Left cardiac atrium (tissue), 4 donors: Measurements from ENCODE around the gene RAN. TPM values are rescaled to one million over a fixed set of nuclear protein-coding genes. Genes with fewer than 3 reads are reported as not detected.

Source experiments
- ATAC-seq, 2 donors: fragments of 200-7000 bp; cut with Tn5 transposase; one replicate each; pipeline ENCODE4 v1.9.1; 2020; ENCODE audit warnings: mild to moderate bottlenecking in 2 of 2, moderate library complexity in 2 of 2
- DNase-seq: peaks from one replicate; pipeline ENCODE4 v3.0.0-alpha.2; 2020
- intact Hi-C, 2 donors: fragments of 100-400 bp; cut with DNase I; formaldehyde crosslinking; loops; one replicate each; pipeline versions ENCODE4 v1.14.1 to v1.15.1; 2022 to 2023
- long read RNA-seq: library from polyadenylated mRNA; unstranded; transcript quantifications from one replicate; pipeline ENCODE4 v2.0.0, GENCODE V29; 2021
- total RNA-seq, 2 donors: library from RNA; stranded (reverse); fragmentation: NEBNext Ultra II Directional; extraction: Animal tissue kit (Norgen Biotek cat#: 25700); gene quantifications; one replicate each; pipeline ENCODE4 v1.2.1, GENCODE V29; 2021
- donor health status: DM: no; HTN: yes; CAD: no.
- donor health status: DM: no; HTN: yes; CAD: no; lungs with severe emphysema.
- donor health status: DM: yes; HTN: yes; CAD: no.
- donor health status: Dilated cardiomyopathy.

Gene RAN
- total RNA-seq: 100 to 1,000 TPM; 306 to 467 TPM
- long read RNA-seq, transcript RAN-212 (7 exons, 2,661 nt): major isoform, 295 of 322 reads
- long read RNA-seq, transcript RAN-203 (6 exons, 2,455 nt): minor isoform, 10 of 322 reads
- long read RNA-seq, transcript RAN-202 (6 exons, 1,530 nt): minor isoform, 5 of 322 reads
- long read RNA-seq, partial matches to known transcripts: 4 of 322 reads
- long read RNA-seq, other reads (novel, unspliced or antisense): 8 of 322 reads

DNA sequence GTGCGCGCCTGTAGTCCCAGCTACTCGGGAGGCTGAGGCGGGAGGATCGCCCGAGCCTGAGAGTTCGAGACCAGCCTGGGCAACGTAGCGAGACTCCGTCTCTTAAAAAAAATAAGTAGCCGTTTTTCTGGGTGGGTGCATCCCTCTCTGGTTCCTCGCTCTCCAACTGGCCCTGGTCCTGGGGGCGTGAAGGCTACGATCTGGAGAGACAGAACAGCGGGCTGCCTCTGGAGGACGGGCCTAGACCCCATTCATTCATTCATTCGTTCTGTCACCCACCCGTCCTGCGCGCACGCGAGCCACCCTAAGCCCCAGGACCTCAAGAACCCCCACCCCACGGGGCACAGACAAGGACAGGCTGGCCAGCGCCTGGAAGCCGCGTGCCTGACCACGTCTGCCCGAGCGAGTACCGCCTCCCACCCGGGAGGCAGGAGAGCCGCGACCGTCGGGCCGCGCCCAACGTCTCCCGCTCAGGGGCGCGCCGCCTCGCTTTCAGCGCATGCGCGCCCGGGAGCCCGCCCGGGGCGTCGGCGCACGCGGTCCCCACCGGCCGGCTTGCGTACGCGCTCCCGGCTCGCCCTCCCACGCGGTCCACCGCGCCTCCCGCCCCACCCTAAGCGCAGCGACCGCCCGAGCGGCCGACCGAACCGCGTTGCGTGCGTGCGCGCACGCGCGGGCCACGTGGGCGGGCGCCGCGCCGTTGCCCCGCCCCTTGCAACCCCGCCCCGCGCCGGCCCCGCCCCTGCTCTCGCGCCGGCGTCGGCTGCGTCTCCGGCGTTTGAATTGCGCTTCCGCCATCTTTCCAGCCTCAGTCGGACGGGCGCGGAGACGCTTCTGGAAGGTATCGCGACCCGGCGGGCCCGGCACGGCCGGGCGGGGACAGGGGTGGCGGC, at the start of gene RAN:
Gene RAN, plus strand, starts transcription at position 781 of the 893 bp plus-strand sequence. CDS start 528 bp downstream, outside the sequence.
- intact Hi-C loops: loop anchor here in 1 of 2 donors (5.0 kb wide), 1 partner anchor 34 kb away; the partner anchor contains the start of gene STX2
- ATAC-seq: peak; percentile 89 to 94
- peak; percentile 95 for DNase-seq

DNA sequence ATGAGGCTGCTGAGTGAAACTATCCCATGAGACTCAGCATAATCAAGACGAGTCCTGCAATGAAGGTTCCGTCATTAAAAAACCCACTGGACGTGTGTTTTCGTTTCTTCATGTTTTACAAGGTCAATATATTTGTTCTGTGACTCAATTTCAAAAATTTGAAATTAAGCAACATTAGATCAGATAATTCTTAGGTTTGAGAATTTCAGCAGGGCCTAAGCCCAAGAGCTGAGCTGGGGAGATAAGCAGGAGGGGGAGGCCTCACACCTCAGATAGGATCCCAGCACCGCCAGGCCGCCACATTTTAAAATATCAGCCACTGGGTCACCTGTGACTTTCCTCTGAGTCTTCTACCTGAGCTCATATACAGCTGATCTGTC, 46.1 kb upstream of the RAN start:
- ATAC-seq: peak in 1 of 2 donors; percentile 69
- DNase-seq: no peak
- intact Hi-C loops: no loop called here

DNA sequence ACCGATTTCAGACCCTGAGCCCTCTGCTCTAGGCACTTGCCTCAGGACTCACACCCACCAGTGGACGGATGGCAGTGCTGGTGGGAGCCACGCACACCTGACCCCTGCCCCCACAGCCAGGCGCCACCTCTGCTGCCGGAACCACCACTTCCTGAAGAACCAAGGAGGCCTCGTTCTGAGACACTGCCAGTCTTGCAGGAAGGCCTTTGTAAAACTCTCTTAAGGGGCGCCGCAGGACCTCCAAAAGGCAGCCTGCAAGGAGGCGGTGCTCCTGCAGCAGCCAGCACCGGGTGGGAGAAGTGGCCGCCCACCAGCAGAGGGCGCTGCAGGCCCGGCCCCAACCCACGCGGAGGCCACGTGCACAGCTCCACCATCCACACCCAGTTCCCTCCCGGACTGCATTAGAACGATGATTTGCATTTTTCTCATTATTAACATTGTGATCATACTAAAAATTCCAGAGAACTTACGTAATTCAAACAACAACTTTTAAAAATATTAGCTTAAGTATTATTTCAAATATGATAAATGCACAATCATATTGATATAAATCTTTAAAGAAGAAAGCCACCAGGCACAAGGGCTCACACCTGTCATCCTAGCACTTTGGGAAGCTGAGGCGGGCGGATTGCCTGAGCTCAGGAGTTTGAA, 45.6 kb upstream of the RAN start:
- DNase-seq (no peak), ATAC-seq (peak; percentile 68 to 90)
- intact Hi-C loops: no loop called here

DNA sequence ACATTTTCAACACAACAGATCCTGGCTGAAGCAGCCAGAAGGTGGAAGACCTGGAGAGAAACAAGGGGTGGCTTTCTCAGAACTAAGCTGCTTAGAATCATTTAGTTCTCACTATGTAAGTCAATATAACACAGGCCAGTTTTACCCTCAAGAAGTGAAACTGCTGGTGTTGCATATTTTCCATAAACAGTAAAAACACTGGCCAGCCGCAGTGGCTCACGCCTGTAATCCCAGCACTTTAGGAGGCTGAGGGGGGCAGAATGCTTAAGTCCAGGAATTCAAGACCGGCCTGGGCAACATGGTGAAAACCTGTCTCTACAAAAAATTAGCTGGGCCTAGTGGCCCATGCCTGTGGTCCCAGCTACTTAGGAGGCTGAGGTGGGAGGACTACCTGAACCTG, 44.4 kb upstream of the RAN start:
- ATAC-seq (no peak), DNase-seq (no peak)
- intact Hi-C loops: no loop called here

DNA sequence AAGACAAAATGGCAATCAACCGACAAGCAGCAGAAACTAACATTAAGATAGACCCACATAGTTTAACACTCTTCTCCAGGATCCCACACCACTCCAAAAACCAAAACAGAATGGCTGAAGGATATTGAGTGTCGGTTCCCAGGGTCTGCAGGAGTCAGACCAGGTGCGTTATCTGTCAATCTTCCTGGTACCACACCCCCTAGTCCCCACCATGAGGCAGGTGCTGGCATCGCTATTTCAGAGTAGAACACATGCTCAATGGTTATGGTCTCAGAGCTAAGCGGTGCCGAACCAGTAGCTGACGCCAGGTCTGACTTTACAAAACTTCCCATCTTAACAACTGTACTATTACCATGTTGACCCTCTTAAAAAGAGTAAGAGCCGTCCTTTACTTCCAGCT, 43.0 kb upstream of the RAN start:
- no peak for ATAC-seq
- intact Hi-C loops: no loop called here
- no peak for DNase-seq

DNA sequence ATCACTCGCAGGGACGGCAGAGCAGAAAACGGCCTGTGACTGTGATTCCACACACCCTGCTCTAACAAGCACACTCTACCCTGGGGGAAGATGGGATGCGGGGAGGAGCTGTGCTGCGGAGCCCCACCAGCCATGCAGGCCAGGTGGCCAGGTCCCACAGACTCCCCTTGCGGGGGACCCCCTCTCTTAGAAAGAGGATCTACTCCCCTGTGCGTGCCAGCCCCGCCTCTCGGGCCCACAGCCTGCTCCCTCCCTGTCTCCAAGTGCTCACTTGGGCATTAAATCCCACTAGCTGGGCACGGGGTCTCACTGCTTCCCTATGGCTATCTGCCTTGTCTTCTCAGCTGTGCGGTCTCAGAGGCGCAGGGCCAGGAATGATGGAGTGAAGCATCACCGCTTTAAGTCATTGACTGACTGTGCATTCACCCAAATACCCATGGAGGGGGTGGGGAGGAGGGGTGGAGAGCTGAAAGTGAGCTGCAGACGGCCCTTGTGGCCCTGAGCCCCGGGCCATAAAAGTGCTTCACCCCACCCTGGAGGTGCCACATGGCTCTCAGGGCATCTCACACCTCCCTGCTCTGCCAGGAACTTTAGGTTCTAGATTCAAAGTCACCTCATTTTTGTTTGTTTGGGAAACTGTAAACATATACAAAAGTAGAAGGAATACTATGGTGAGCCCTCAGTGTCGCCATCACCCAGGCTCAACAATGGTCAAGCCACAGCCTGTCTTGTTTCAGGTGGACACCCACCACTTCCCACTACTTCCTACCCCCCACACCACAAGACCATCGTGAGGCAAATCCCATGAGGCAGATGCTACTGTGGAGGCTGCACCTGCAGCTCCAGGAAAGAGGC, 42.2 kb upstream of the RAN start:
- intact Hi-C loops: no loop called here
- DNase-seq (no peak), ATAC-seq (no peak)

DNA sequence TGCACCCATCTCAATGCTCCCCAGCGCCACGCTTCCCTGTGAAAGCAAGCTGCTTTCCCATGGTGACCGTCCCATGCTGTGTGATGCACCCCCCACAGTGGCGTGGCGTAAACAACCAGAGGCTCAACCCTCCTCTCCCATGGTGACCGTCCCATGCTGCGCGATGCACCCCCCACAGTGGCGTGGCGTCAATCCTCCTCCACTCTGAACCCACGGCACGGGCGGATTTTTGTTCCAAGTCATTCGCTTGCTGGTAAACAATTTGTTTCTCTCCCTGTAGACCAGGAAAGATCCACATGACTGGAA, 41.7 kb upstream of the RAN start:
- intact Hi-C loops: no loop called here
- no peak for ATAC-seq
- DNase-seq: no peak

DNA sequence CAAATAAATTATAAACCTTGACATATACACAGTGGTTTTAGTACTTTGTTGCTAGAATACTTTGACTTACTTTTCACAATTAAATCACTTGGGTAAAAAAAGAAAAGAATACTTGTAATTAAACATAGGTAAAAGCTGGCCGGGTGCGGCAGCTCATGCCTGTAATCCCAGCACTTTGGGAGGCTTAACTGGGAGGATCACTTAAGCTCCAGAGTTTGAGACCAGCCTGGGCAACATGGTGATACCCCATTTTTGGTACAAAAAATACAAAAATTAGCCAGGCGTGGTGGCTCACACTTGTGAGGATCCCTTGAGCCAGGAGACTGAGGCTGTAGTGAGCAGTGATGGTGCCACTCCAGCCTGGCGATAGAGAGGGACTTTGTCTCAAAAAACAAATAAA, 40.6 kb upstream of the RAN start:
- DNase-seq (no peak), ATAC-seq (no peak)
- intact Hi-C loops: no loop called here

DNA sequence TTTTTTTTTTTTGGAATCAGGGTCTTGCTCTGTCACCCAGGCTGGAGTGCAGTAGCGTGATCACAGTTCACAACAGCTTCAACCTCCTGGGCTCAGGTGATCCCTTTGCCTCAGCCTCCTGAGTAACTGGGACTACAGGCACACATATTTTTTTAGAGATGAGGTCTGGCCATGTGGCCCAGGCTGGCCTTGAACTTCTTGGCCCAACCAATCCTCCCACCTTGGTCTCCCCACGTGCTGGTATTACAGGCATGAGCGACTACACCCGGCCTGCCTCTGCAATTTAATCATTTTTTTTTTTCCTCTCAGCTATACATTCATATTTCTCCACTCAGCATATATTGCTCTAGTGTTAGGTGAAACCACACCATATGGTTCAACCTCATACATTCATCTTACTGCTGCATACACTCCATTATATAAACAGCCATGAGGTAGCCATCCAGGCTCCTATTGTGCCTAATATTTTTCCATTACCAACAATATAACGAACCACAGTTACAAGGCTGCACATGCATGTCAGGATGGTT, 39.9 kb upstream of the RAN start:
- no peak for DNase-seq
- intact Hi-C loops: no loop called here
- ATAC-seq: no peak

DNA sequence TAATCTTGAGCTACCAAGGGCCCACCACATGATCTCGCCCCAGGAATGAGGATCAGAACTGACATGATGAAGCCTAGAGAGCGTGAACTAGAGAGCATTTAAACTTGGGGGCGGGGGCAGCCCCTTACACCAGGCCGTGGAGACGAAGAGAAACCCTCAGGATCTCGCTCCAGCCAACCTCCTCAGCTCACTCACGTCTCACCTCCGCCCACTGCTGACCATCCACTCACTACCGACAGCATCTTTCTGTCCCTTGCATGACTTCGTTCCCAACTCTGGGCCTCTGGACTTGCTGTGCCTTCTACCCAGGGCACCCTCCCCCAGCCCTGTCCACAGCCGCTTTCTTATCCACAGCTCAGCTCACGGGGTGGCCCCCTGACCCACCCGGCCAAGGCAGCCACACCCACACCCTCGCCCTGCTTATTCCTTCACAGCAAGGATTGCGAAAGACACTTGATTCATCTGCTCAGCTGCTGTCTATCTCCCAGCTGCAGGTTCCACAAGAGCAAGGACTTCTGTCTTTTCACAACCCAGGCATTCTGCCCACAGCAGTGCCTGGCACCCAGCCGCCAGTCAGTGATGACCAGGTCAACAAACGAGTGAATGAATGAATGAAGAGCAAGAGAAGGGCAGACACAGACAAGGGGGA, 39.2 kb upstream of the RAN start:
- intact Hi-C loops: no loop called here
- DNase-seq: peak; percentile 35

DNA sequence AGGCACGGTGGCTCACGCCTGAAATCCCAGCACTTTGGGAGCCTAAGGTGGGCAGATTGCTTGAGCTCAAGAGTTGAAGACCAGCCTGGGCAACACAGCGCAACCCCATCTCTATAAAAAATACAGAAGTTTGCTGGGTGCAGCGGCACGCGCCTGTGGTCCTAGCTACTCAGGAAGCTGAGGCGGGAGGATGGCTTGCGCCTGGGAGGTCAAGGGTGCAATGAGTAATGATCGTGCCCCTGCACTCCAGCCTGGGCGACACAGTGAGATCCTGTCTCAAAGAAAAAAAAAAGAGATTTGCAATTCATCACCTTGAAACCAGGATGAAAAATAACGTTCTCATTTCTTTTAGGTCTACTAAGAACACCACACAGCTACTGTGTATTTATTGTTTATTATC, 36.9 kb upstream of the RAN start:
- DNase-seq: no peak
- intact Hi-C loops: loop anchor here in 1 of 2 donors (5.0 kb wide), 1 partner anchor 37 kb away; the partner anchor contains the start of gene RAN

More for the DNA sequence above, 39.2 kb upstream of the RAN start:
- ATAC-seq: peak; percentile 32 to 88

DNA sequence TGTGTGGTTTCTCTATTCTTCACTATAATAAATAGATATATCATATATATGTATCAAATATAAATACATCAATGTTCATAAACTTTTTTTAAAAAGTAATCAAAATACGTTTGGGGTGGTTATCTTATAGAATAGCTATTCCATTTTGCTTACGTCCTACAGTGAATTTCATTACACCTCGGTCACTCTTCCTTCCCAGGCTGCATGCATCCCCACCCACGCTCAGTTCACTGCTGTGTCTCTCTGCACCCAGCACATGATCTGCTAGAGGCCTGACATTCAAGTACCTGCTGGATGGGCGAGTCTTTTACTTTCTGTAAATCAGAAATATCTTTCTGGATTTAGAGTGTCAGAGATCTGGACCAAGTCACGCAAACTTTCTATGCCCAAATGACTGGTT, 36.4 kb upstream of the RAN start:
- ATAC-seq: no peak
- DNase-seq: no peak
- intact Hi-C loops: loop anchor here in 1 of 2 donors (5.0 kb wide), 1 partner anchor 37 kb away; the partner anchor contains the start of gene RAN

More for the DNA sequence above, 36.9 kb upstream of the RAN start:
- ATAC-seq: no peak

DNA sequence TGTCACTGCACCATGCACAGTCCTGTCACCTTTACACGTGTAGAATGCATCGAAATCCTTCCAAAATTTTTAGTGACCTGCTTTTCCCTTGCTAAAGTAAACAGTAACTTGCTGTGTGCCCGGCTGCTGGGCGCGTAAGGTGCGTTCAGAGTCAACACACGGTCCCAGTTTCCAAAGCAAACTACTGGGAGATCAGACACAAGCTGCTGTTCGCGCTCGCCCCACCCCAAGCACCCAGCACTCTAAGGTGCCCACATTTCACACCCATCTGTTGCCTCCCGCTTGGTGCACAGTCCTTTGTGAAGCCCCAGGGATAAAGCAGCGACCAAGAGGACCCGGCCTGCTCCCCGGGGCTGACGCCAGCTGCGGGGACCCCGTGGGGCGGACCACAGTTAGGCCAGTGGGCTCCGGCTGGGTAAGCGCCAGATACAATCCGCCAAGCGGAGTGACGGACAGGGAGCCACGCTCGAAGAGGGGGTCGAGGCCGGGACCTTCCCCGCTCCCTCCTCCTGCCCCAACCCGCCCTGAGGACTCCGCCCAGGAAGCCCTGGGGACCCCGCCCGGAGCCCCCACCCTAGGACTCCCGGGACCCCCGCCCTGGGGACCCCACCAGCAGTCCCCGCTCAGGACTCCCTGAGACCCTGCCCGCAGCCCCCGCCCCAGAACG, 33.4 kb upstream of the RAN start:
- intact Hi-C loops: loop anchor here in 1 of 2 donors (5.0 kb wide), 1 partner anchor 34 kb away; the partner anchor contains the start of gene RAN
- ATAC-seq (peak; percentile 15 to 40), DNase-seq (peak; percentile 41)

DNA sequence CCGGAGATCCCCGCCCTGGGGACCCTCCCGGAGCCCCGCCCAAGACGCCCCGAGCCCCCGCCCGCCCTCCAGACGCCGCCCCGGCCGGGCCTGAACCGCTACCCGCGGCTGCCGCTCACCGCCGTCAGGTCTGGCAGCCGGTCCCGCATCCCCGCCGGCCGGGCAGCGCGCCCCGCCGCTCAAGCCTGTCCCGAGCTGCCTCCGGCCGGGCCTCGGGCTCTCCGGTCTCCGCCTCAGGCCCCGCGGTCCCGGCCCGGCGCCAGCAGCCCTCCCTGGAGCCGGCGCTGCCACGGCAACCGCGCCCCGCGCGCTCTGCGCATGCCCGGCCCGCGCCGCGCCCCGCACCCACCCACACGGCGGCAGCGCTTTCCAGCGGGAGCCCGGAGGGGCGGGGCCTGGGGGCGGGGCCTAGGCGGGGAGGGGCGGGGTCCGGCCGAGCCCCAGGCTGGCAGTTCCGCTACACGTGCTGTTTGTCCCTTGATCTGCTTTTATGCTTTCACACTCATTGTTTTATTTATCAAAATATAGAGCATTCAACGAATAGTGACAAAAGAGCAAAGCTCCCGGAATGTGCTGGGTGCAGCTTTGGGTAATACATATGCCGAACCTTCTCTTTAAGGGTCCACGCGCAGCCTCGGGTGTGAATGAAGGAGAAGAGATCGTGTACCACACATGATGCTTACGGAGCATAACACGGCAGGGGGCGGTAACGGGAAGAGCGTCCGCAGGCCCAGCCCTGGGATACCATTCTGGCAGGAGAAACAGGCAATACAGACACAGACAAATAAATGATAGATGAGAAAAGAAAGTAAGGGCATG, 32.7 kb upstream of the RAN start, which contains the start of gene STX2:
Gene STX2, minus strand, starts transcription at position 300 of the 819 bp plus-strand sequence. Its CDS starts 151 bp downstream, at position 149.
- ATAC-seq (peak; percentile 97 to 99), DNase-seq (peak; percentile 90)
- intact Hi-C loops: loop anchor here in 1 of 2 donors (5.0 kb wide), 1 partner anchor 33 kb away; the partner anchor contains the start of gene RAN

DNA sequence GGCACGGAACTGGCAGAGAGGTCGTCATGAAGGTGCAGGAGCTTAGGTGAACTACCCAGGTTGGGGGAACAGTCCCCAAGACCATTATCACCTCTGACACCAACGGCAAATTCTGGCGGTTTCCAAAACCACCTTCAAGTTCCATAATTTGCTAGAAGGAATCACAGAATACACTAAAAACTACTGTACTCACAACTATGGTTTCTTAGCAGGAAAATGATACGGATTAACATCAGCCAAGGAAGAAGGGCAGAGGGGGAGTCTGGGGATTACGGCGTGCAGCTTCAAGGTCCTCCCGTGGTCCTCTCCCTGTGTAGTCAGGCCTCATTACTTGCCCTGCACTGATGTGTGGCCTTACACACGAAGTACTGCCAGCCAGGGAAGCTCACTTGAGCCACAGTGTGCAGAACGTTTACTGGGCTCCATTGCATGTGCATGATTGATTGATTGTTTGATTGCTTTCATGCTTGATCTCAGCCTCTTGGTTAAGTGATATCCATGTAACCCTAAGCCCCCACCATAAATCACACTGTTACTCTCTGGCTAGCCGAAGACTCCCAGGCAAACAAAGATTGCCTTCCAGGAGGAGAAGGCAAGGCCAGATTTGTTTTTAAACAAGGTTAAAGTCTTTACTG, 32.0 kb upstream of the RAN start:
- DNase-seq (no peak), ATAC-seq (no peak)
- intact Hi-C loops: loop anchor here in 1 of 2 donors (5.0 kb wide), 1 partner anchor 32 kb away; the partner anchor contains the start of gene RAN

DNA sequence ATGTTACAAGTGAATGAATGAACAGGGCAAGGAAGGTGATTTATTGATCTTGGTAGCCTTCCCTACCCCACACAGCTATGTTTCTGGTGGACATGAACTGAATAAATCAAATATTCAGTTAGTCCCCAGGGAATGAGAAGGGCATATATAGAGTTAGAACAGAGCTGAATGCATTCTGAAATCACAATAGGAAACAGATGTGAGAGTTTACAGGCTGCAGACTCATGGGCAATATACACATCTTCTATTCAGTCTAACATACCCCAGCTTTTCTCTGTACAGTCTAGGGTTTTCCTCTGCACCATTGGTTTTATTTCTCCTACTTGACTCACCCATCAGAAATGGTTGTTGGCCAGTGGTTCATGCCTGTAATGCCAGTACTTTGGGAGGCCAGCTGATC, 25.5 kb upstream of the RAN start:
- DNase-seq (no peak), ATAC-seq (peak in 1 of 2 donors; percentile 12)
- intact Hi-C loops: no loop called here
